Measurements from ENCODE around the gene ERGIC1. TPM values are rescaled to one million over a fixed set of nuclear protein-coding genes. Genes with fewer than 3 reads are reported as not detected.

Gene ERGIC1
- total and polyA plus RNA-seq, 2 of the 13 experiments (the other 11 are each of a cell fraction or from before 2014, with no cell fraction given): 78.5 to 184 TPM

DNA sequence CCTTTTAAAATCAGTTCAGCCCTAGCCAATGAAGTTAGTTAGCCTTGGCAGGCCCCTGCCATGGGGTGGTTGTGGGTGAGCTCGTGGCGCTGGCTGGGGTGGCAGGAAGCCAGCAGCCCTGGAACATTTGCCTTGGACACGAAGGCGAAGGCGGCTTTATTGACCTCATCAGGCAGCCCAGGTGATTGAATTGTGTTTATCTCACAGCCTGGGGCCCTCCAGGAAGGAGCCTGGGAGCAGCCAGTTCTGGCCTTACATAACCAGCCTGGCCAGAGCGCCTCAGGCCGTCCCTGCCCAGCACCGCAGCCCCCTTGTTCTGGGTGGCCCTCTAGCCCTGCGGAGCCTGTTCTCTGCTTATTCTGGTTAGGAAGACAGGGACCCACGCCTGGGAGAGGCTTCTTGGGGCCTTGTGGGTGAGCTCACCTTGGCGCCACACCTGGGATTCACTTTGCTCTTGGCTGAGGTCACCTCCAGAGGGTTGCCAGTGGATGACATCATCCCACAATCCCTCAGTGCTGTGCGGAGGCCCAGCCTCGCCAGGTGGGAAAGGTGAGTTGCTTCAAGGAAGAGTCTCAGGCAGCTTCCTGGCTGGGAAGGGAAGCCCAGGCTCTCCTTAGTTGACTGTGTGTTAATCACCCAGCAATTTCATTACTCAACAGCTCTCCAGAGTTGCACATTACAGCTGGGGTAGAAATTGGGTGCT lies 70.7 kb downstream of the ERGIC1 start (continued):
- TF ChIP-seq ATF7 (IDR thresholded peaks at IDR 0.05) (peak; percentile 79), ATF7 (CRISPR knock-in tag; IDR thresholded peaks at IDR 0.05) (no peak), JARID2 (CRISPR knock-in tag; IDR thresholded peaks at IDR 0.05; ENCODE audit: insufficient replicate concordance) (no peak), ZNF781 (CRISPR knock-in tag; IDR thresholded peaks at IDR 0.05; ENCODE audit: borderline replicate concordance, not compliant biosample characterization) (no peak), ZNF577 (CRISPR knock-in tag; IDR thresholded peaks at IDR 0.05; ENCODE audit: borderline replicate concordance, low read depth) (no peak), CC2D1A (CRISPR knock-in tag; IDR thresholded peaks at IDR 0.05) (no peak), NAIF1 (CRISPR knock-in tag; IDR thresholded peaks at IDR 0.05; ENCODE audit: borderline replicate concordance) (no peak), ZNF230 (CRISPR knock-in tag; IDR thresholded peaks at IDR 0.05) (no peak), FOXA1 (IDR thresholded peaks at IDR 0.05) (no peak), FOXA1 (CRISPR knock-in tag; IDR thresholded peaks at IDR 0.05) (no peak), RARA (CRISPR knock-in tag; IDR thresholded peaks at IDR 0.05) (0 out of 2 replicates have a peak, but pooled peaks have one; percentile 13), ZNF570 (CRISPR knock-in tag; IDR thresholded peaks at IDR 0.05; ENCODE audit: borderline replicate concordance) (no peak), MED1 (CRISPR knock-in tag; IDR thresholded peaks at IDR 0.05) (0 out of 2 replicates have a peak, but pooled peaks have one; percentile 33), PHB2 (IDR thresholded peaks at IDR 0.05; ENCODE audit: partially characterized antibody) (no peak), SRY (CRISPR knock-in tag; IDR thresholded peaks at IDR 0.05) (no peak), ZNF17 (CRISPR knock-in tag; IDR thresholded peaks at IDR 0.05) (no peak), FOXM1 (CRISPR knock-in tag; IDR thresholded peaks at IDR 0.05) (no peak), ZNF253 (CRISPR knock-in tag; IDR thresholded peaks at IDR 0.05; ENCODE audit: borderline replicate concordance) (no peak)
- TF ChIP-seq, protein P1, sequence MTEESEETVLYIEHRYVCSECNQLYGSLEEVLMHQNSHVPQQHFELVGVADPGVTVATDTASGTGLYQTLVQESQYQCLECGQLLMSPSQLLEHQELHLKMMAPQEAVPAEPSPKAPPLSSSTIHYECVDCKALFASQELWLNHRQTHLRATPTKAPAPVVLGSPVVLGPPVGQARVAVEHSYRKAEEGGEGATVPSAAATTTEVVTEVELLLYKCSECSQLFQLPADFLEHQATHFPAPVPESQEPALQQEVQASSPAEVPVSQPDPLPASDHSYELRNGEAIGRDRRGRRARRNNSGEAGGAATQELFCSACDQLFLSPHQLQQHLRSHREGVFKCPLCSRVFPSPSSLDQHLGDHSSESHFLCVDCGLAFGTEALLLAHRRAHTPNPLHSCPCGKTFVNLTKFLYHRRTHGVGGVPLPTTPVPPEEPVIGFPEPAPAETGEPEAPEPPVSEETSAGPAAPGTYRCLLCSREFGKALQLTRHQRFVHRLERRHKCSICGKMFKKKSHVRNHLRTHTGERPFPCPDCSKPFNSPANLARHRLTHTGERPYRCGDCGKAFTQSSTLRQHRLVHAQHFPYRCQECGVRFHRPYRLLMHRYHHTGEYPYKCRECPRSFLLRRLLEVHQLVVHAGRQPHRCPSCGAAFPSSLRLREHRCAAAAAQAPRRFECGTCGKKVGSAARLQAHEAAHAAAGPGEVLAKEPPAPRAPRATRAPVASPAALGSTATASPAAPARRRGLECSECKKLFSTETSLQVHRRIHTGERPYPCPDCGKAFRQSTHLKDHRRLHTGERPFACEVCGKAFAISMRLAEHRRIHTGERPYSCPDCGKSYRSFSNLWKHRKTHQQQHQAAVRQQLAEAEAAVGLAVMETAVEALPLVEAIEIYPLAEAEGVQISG (CRISPR knock-in tag; IDR thresholded peaks at IDR 0.05): no peak
- TF ChIP-seq, protein P2, sequence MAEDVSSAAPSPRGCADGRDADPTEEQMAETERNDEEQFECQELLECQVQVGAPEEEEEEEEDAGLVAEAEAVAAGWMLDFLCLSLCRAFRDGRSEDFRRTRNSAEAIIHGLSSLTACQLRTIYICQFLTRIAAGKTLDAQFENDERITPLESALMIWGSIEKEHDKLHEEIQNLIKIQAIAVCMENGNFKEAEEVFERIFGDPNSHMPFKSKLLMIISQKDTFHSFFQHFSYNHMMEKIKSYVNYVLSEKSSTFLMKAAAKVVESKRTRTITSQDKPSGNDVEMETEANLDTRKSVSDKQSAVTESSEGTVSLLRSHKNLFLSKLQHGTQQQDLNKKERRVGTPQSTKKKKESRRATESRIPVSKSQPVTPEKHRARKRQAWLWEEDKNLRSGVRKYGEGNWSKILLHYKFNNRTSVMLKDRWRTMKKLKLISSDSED (CRISPR knock-in tag; IDR thresholded peaks at IDR 0.05): no peak
- TF ChIP-seq, protein P3, sequence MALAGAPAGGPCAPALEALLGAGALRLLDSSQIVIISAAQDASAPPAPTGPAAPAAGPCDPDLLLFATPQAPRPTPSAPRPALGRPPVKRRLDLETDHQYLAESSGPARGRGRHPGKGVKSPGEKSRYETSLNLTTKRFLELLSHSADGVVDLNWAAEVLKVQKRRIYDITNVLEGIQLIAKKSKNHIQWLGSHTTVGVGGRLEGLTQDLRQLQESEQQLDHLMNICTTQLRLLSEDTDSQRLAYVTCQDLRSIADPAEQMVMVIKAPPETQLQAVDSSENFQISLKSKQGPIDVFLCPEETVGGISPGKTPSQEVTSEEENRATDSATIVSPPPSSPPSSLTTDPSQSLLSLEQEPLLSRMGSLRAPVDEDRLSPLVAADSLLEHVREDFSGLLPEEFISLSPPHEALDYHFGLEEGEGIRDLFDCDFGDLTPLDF (CRISPR knock-in tag; IDR thresholded peaks at IDR 0.05): no peak
- TF ChIP-seq, protein P4, sequence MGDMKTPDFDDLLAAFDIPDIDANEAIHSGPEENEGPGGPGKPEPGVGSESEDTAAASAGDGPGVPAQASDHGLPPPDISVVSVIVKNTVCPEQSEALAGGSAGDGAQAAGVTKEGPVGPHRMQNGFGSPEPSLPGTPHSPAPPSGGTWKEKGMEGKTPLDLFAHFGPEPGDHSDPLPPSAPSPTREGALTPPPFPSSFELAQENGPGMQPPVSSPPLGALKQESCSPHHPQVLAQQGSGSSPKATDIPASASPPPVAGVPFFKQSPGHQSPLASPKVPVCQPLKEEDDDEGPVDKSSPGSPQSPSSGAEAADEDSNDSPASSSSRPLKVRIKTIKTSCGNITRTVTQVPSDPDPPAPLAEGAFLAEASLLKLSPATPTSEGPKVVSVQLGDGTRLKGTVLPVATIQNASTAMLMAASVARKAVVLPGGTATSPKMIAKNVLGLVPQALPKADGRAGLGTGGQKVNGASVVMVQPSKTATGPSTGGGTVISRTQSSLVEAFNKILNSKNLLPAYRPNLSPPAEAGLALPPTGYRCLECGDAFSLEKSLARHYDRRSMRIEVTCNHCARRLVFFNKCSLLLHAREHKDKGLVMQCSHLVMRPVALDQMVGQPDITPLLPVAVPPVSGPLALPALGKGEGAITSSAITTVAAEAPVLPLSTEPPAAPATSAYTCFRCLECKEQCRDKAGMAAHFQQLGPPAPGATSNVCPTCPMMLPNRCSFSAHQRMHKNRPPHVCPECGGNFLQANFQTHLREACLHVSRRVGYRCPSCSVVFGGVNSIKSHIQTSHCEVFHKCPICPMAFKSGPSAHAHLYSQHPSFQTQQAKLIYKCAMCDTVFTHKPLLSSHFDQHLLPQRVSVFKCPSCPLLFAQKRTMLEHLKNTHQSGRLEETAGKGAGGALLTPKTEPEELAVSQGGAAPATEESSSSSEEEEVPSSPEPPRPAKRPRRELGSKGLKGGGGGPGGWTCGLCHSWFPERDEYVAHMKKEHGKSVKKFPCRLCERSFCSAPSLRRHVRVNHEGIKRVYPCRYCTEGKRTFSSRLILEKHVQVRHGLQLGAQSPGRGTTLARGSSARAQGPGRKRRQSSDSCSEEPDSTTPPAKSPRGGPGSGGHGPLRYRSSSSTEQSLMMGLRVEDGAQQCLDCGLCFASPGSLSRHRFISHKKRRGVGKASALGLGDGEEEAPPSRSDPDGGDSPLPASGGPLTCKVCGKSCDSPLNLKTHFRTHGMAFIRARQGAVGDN (CRISPR knock-in tag; IDR thresholded peaks at IDR 0.05): peak; percentile 72
